T-cell (primary cell): Measurements from ENCODE around the gene QARS1. TPM values are rescaled to one million over a fixed set of nuclear protein-coding genes. Genes with fewer than 3 reads are reported as not detected.

ENCODE experiments used
- ATAC-seq, 4 experiments: fragments of 200-7000 bp in 3 of 4; fragments of 150-1000 bp in 1 of 4; cut with Tn5 transposase; replicated peaks in 1 of 4; 1 replicate in 3 of 4; 2 replicates in 1 of 4; pipeline ENCODE4 v1.10.0; 2021; ENCODE audit warnings: moderate library complexity in 3 of 4, mild to moderate bottlenecking in 2 of 4, moderate number of reproducible peaks in 1 of 4
- CTCF ChIA-PET, 2 donors: fragments of 300-600 bp; sonication (Branson Sonifier 250); formaldehyde crosslinking; loops; one replicate each; lab custom pipeline; 2022; ENCODE audit warnings: antibody characterized with exemption in 2 of 2; lab: Charles Lee
- POLR2A ChIA-PET, 2 donors: fragments of 300-600 bp; sonication (Branson Sonifier 250); formaldehyde crosslinking; loops; one replicate each; lab custom pipeline; 2022; ENCODE audit warnings: antibody characterized with exemption in 2 of 2; lab: Charles Lee
- DNase-seq, 35 experiments: peaks; one replicate each; pipeline versions ENCODE4 v3.0.0 to v3.0.0-alpha.2; 2013 to 2023
- H3K27ac ChIP-seq: one replicate; pipeline ENCODE4 v1.5.1; 2013; ENCODE audit warnings: low read length
- H3K27me3 ChIP-seq, 2 experiments: replicated peaks in 1 of 2; 1 replicate in 1 of 2; 2 replicates in 1 of 2; pipeline versions ENCODE4 v1.6.1 to v1.7.0; 2013; ENCODE audit warnings: low read length in 1 of 2, mixed read lengths in 1 of 2; ENCODE audit not compliant: control insufficient read depth in 2 of 2, insufficient read depth in 2 of 2; ENCODE audit errors: extremely low read depth in 1 of 2
- H3K36me3 ChIP-seq, 2 donors: 1 replicate in 1 of 2; 2 replicates in 1 of 2; pipeline versions ENCODE4 v1.6.1 to v1.7.0; 2013; ENCODE audit warnings: low read length in 1 of 2; ENCODE audit not compliant: control insufficient read depth in 2 of 2, insufficient read depth in 1 of 2; ENCODE audit errors: extremely low read depth in 1 of 2
- H3K4me1 ChIP-seq, 2 experiments: 1 replicate in 1 of 2; 2 replicates in 1 of 2; pipeline versions ENCODE4 v1.6.1 to v1.7.0; 2013; ENCODE audit warnings: low read length in 2 of 2, mixed read lengths in 1 of 2; ENCODE audit not compliant: insufficient read depth in 2 of 2, control insufficient read depth in 1 of 2; ENCODE audit errors: extremely low read depth in 1 of 2
- H3K4me3 ChIP-seq, 2 donors: 1 replicate in 1 of 2; 2 replicates in 1 of 2; pipeline versions ENCODE4 v1.5.1 to v1.7.0; 2013; ENCODE audit warnings: mild to moderate bottlenecking in 2 of 2, low read length in 1 of 2, moderate library complexity in 1 of 2; ENCODE audit not compliant: control insufficient read depth in 1 of 2; ENCODE audit errors: extremely low read depth in 1 of 2
- H3K9me3 ChIP-seq: 2 replicates; pipeline ENCODE4 v1.7.0; 2013
- H3K27ac Mint-ChIP-seq, 2 donors: one replicate each; pipeline ENCODE4 v1.8.0; 2020 to 2021; ENCODE audit warnings: mild to moderate bottlenecking in 2 of 2, mixed read lengths in 2 of 2
- H3K27me3 Mint-ChIP-seq, 2 donors: one replicate each; pipeline ENCODE4 v1.8.0; 2021 to 2022; ENCODE audit warnings: mixed read lengths in 2 of 2
- H3K36me3 Mint-ChIP-seq: one replicate; pipeline ENCODE4 v1.8.0; 2021; ENCODE audit warnings: mixed read lengths
- H3K4me1 Mint-ChIP-seq, 3 donors: one replicate each; pipeline ENCODE4 v1.8.0; 2020 to 2022; ENCODE audit warnings: mixed read lengths in 3 of 3, mild to moderate bottlenecking in 1 of 3
- H3K4me3 Mint-ChIP-seq, 3 donors: one replicate each; pipeline ENCODE4 v1.8.0; 2020 to 2022; ENCODE audit warnings: mild to moderate bottlenecking in 3 of 3, mixed read lengths in 3 of 3, moderate library complexity in 3 of 3
- H3K9me3 Mint-ChIP-seq, 3 donors: one replicate each; pipeline ENCODE4 v1.8.0; 2020 to 2022; ENCODE audit warnings: mixed read lengths in 3 of 3
- WGBS: methylation state at CpG from one replicate; pipeline ENCODE4 v1.1.5; 2013; ENCODE audit warnings: missing lambda C conversion rate; ENCODE audit not compliant: insufficient coverage; 5-methylcytosine and 5-hydroxymethylcytosine counted together
- total RNA-seq, 35 experiments: library from RNA in 6 of 35; stranded (reverse) in 6 of 35; fragments of 120-200 nt in 1 of 35; gene quantifications; one replicate each; pipeline versions ENCODE4 v1.2.1 to v1.2.4 and lab custom pipeline; 2013 to 2026

QARS1 gene
- total RNA-seq, 5 donors from 2014 or later (not counting 1 experiment from before 2014, with no cell fraction given): 215 to 261 (median 245) TPM

DNA sequence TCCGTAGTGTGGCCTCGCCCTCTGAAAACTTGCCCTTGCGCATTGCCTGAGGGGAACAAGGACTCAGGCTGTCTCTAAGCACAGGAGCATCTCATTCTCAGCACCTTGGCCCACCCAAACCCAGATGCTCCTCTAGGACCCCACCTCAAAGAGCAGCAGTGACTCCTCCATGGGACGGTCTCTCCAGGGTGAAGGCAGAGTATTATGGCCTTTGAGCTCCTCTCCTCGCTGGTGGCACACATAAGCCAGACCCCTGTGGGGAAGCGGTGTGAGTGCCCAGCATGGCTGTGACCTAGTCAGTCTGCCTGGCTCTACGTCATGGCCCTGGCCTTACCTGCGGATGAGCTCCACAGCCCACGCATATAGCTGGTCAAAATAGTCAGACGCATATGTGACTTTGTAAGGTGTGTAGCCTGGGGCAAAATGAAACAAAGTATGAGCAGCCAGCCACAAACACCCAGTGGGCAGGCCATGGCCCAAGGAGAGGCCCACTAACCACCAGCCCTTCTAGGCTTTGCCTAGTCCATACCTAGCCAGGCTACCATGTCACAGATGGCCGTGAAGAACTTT, 4.4 kb downstream of the QARS1 start:
- 97% methylated on average over 11 of the region's 11 CpGs for WGBS
- H3K4me3 ChIP-seq: no peak overlapping the region
- ChIA-PET CTCF (no interaction called here), POLR2A (no interaction called here)
- Mint-ChIP-seq H3K36me3 (peaks cover 38% of the 10 kb centered on the region), H3K4me3 (no peak overlapping the region), H3K9me3 (no peaks in the 10 kb centered on the region), H3K27ac (no peak overlapping the region), H3K4me1 (peaks cover 21 to 29% (median 26%) of the 10 kb centered on the region in 3 donors), H3K27me3 (no peaks in the 10 kb centered on the region)
- H3K9me3 ChIP-seq: no peaks in the 10 kb centered on the region
- no peak for DNase-seq
- no peak for ATAC-seq
- H3K27me3 ChIP-seq: no peaks in the 10 kb centered on the region
- no peak overlapping the region for H3K27ac ChIP-seq
- peaks cover 10 to 63% of the 10 kb centered on the region in 2 donors for H3K36me3 ChIP-seq
- peaks cover 4 to 22% of the 10 kb centered on the region in 2 experiments for H3K4me1 ChIP-seq

DNA sequence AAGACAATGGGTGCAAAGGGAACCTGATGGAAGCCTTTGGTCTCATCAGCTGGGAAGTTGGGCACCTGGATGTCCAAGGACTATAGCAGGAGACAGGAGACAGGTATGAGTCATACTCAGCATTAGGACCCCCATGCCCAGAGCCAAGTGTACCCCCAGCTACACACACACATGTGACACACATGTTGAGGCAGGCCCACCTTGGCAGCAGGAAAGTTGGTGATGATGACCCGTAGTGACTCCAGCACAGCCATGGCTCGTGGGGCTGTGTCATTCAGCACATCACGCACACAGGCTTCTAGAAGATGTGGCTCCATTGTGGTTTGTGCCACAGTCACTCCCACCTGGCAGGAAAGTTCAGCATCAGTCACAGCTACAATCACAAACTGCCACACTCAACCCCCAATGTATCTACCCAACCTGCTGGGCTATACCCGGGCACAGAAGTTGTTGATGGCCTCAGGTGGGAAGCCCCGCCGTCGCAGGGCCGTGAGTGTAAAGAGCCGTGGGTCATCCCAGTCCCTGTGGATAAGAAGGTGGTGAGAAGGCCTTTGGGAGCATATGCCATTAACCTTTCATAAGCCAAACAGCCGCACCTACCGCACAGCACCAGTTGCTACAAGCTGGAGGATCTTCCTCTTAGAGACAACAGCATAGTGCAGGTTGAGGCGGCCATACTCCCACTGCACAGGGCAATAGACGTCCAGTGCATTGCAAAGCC, 5.5 kb downstream of the QARS1 start:
- Histone ChIP-seq H3K36me3 (peaks cover 10 to 63% of the 10 kb centered on the region in 2 donors), H3K4me3 (no peak overlapping the region), H3K4me1 (peaks cover 8 to 24% of the 10 kb centered on the region in 2 experiments), H3K27ac (no peak overlapping the region), H3K9me3 (no peaks in the 10 kb centered on the region), H3K27me3 (no peaks in the 10 kb centered on the region)
- Mint-ChIP-seq H3K27me3 (no peaks in the 10 kb centered on the region), H3K27ac (no peak overlapping the region), H3K36me3 (peaks cover 38% of the 10 kb centered on the region), H3K9me3 (no peaks in the 10 kb centered on the region), H3K4me3 (no peak overlapping the region), H3K4me1 (peaks cover 18 to 22% (median 19%) of the 10 kb centered on the region in 3 donors)
- POLR2A ChIA-PET: no interaction called here
- CTCF ChIA-PET: no interaction called here
- DNase-seq (no peak), ATAC-seq (no peak)
- WGBS: 92% methylated on average over 2 of the region's 13 CpGs

DNA sequence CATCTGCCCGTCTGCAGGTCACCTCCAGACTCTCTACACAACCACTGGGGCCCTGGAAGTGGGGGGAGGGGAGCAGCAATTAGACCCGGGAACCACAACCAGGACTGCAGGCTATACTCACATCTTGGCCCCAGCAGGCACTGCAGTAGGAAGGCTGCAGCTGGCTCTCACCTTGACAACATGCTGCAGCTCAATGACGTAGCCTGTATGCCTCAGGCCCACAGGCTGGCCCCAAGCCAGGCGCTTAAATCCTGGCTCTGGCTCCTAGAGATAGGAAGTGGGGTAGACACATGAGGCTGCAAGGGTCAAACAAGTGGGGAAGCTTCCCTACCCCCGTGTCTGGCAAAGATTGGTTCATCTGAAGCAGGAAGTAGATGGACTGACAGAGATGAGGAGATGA, 6.1 kb downstream of the QARS1 start:
- WGBS: 94% methylated on average over 2 of the region's 5 CpGs
- Mint-ChIP-seq H3K27me3 (no peaks in the 10 kb centered on the region), H3K9me3 (no peaks in the 10 kb centered on the region), H3K36me3 (peaks cover 37% of the 10 kb centered on the region), H3K4me1 (peaks cover 11 to 18% (median 12%) of the 10 kb centered on the region in 3 donors), H3K4me3 (no peak overlapping the region), H3K27ac (no peak overlapping the region)
- no peak overlapping the region for H3K27ac ChIP-seq
- ChIA-PET CTCF (no interaction called here), POLR2A (no interaction called here)
- H3K36me3 ChIP-seq: peaks cover 10 to 63% of the 10 kb centered on the region in 2 donors
- no peaks in the 10 kb centered on the region for H3K27me3 ChIP-seq
- no peaks in the 10 kb centered on the region for H3K9me3 ChIP-seq
- peaks cover 4 to 18% of the 10 kb centered on the region in 2 experiments for H3K4me1 ChIP-seq
- DNase-seq: no peak
- H3K4me3 ChIP-seq: no peak overlapping the region
- no peak for ATAC-seq

DNA sequence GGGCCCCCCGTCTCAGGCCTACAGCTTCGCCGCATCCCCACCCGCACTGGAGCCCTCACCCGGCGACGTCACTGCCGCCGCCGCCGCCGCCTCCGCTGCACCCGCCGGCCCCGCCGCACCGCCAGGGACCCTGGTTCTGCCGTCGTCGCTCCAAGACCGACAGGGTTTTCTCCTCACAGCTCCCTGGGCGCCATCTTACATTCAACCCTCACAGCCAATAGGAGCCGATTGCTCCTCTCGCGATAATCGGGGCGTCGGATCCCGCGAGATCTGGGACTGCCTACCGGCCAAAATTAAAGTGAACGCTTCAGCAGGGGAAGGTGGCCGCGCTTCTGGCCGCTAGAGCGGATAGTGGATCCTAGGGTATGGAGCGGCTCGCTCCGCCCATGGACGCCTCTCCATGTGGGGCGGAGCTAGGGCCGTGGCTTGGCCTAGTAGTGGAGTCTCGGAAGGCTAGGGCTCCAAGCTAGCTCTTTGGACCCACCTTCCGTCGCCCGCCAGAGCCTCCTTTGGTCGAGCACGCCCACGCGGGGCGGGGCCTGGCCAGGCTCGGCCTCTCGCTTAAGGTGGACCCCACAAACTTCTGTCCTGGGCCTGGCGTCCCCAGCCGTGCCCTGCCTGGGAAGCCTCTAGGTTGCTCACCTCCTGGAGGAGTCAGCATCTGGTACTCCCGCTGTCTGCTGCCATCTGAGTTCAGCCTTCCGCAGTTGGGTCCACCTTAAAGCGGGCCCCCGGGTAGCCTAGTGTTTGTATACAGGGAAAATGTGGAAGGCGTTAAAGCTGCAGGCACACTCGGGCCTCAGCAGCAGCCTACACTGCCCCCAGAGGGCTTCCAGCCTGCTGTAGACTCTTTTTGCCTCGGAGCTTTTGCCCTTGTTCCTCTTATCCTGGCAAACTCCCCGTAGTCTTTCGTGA, 10.4 kb downstream of the QARS1 start, which contains the start of gene QRICH1:
TSS of gene QRICH1 (minus strand) at position 219 of the 915 bp plus-strand sequence. CDS start 17,054 bp downstream, outside the sequence.
- peak; percentile 91 to 97 (median 95) for DNase-seq
- CTCF ChIA-PET: interaction anchor here (0.5 to 2.7 kb wide), 13 partner anchors 10 to 410 kb away, joined by 3 to 28 read pairs (median 4); partner anchors contain the start of genes DAG1 (in 1 of the 2), KLHDC8B (in 1 of the 2), NDUFAF3 (in 1 of the 2) and QARS1 (in 1 of the 2)
- peak; percentile 81 to 87 (median 86) for ATAC-seq
- no peaks in the 10 kb centered on the region for H3K27me3 Mint-ChIP-seq
- Histone ChIP-seq H3K27ac (peak within 1 kb of the TSS; percentile 96), H3K4me3 (peak within 1 kb of the TSS; percentile 78 to 99), H3K4me1 (peaks cover 14 to 37% of the 10 kb centered on the region in 2 experiments), H3K27me3 (no peaks in the 10 kb centered on the region), H3K9me3 (no peaks in the 10 kb centered on the region), H3K36me3 (peaks cover 0 to 27% of the 10 kb centered on the region in 2 donors)
- peak within 1 kb of the TSS; percentile 98 to 99 for H3K27ac Mint-ChIP-seq
- peaks cover 40 to 49% (median 44%) of the 10 kb centered on the region in 3 donors for H3K4me1 Mint-ChIP-seq
- H3K36me3 Mint-ChIP-seq: peaks cover 18% of the 10 kb centered on the region
- POLR2A ChIA-PET: interaction anchor here (0.7 to 1.3 kb wide), 5 partner anchors 10 to 376 kb away, joined by 3 to 17 read pairs (median 3); partner anchors contain the start of genes DAG1 (in 1 of the 2), USP19 (in 1 of the 2) and WDR6 (in 1 of the 2)
- no peaks in the 10 kb centered on the region for H3K9me3 Mint-ChIP-seq
- peak within 1 kb of the TSS; percentile 90 to 98 (median 94) for H3K4me3 Mint-ChIP-seq
- 0% methylated on average over 58 of the region's 65 CpGs for WGBS

DNA sequence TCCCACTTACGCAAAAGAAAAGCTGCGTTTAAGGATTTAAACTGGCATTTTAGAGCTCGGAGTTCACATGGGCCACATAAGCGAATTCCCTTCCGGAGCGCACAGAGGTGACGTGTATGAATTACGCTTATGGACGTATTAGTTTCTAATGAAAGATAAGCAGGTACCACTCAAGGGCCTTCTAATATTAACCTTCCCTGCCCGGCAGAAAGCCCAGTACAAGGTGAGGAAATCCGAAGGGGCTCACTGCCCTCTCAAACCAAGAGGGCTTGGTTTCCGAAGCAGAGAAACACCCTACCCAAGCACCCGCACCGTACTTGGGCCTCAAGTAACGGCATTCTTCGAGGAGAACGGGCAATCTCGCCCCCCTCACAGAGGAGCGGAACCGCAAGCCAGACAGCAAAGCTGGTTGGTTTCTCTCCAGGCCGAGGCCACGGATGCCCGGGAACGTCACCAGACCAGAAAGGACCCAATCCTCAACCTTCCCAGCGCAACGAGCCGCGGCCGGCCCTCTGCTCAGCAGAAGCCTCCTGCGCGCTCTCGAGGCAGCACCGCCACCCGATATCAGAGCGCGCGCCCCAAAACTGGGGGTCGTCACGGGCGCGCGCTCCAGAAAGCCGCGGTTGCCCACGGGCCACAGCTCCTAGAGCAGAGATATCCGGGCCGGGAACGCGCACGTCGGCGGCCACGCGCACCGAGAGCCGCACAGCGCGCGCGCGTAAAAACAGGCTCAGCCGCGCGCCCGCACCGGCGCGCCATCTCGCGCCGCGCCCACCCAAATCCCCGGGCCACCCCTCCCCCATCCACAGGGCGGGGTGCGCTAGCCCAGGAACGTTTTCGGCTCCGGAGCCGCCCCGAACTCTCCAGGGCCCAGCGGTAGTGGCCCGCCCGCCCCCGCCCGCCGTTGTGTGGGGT, 11.4 kb downstream of the QARS1 start:
- peaks cover 0 to 20% of the 10 kb centered on the region in 2 donors for H3K36me3 ChIP-seq
- Mint-ChIP-seq H3K27me3 (no peaks in the 10 kb centered on the region), H3K36me3 (peaks cover 11% of the 10 kb centered on the region), H3K9me3 (no peaks in the 10 kb centered on the region), H3K4me1 (peaks cover 45 to 54% (median 50%) of the 10 kb centered on the region in 3 donors), H3K27ac (peak overlapping the region; percentile 88 to 90), H3K4me3 (peak overlapping the region; percentile 90 to 98 (median 94))
- DNase-seq (peak; percentile 59 to 90 (median 80)), ATAC-seq (peak; percentile 42 to 48 (median 46))
- no peaks in the 10 kb centered on the region for H3K9me3 ChIP-seq
- CTCF ChIA-PET: interaction anchor here in 1 of 2 donors (0.6 to 2.7 kb wide), 12 partner anchors 11 to 409 kb away, joined by 3 to 28 read pairs (median 6); partner anchors contain the start of genes KLHDC8B, NDUFAF3, QARS1 and USP19
- H3K4me1 ChIP-seq: peaks cover 14 to 45% of the 10 kb centered on the region in 2 experiments
- POLR2A ChIA-PET: interaction anchor here (0.6 to 1.9 kb wide), 6 partner anchors 28 to 377 kb away, joined by 3 to 17 read pairs (median 3); partner anchors contain the start of genes DAG1 (in 1 of the 2), IMPDH2 (in 1 of the 2), USP19 (in 1 of the 2) and WDR6 (in 1 of the 2)
- H3K27me3 ChIP-seq: no peaks in the 10 kb centered on the region
- H3K4me3 ChIP-seq: peak overlapping the region; percentile 78 to 99
- 0% methylated on average over 70 of the region's 86 CpGs for WGBS
- peak overlapping the region; percentile 96 for H3K27ac ChIP-seq
